ENCODE results near the gene ESRRB.

ESRRB gene

GRCh38 chr14:76375947-76376404 lies at the start of gene ESRRB:
Gene ESRRB, plus strand, starts transcription at chr14:76376137. Its CDS starts 265 bp downstream, at chr14:76376402.
- no peak for DNase-seq

- DNase-seq: no peak
Measured at GRCh38 chr14:76326918-76327689, 48.8 kb upstream of the ESRRB start.

GRCh38 chr14:76328457-76329137 lies 47.3 kb upstream of the ESRRB start:
- DNase-seq: no peak

DNA sequence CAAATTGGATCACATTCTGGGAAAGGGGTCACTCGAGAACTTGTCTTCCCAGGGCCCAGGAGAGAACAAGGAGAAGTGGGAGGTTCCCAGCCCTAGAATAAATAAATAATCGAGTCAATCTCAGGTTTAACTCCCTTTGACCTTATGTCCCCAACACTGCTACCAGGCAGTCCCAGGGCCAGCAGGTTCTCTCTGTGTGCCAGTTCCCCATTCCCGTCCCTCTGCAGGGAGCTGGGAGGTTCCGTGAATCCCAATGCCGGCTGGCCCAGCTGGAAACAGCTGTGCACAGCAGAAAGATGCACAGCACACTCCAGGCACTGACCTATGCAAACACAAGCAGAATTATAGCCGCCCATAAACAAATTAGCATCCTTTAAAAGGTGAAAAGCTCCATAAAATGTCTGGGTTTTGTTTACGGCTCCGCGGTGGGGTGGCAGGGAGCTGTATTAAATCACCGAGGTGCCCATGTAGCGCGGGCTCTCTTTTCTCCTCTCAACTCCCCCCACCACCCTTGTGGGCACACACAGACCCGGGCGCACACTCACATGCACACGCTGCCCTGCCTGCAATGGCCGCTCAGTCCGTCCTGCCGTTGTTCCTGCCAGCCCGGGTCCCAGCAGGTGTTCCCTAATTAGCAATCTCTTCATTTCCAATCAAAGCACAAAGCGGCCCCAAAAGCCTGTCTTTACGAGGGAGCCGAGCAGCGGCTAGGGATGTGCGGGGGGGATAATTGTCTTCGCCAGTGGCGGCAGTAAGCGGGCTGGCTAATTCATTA lies 46.6 kb upstream of the ESRRB start:
- DNase-seq: no peak

DNA sequence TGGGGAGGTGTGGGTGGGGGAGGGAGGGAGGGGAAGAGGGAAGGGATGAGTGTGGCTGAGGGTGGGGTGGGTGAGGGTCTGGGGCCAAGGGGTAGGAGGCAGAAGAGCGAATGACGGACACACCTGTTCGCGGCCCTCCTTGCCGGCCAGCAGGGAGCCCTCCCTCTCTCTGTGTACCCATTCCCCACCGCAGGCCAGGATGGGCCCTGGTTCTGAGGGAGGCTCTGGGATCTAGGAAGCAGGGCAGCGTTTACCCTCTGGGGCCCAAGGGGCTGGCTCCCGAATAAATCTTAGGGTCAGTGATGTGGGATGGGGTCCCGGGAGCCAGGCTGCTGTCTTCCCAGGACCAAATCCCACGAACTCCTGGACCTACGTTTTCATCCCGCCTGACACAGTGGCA lies 46.0 kb upstream of the ESRRB start:
- DNase-seq: no peak

GRCh38 chr14:76330411-76331327 lies 45.3 kb upstream of the ESRRB start:
- no peak for DNase-seq

GRCh38 chr14:76331328-76332011 lies 44.5 kb upstream of the ESRRB start:
- no peak for DNase-seq

DNA sequence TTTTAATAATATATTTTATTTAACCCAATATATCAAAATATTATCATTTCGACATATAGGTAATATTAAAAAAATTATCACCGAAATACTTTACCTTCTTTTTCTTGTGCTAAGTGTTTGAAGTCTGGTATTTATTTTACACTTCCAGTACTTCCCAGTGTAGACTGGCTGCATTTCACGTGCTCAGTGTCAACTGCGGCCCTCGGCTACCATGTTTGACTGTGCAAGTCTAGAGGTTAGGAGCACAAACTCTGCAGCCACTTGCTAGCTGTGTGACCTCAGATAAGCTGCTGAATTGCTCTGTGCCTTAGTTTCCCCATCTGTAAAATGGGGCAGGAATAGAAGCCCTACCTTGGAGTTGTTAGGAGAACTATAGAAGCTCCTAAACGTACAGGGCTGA lies 42.3 kb upstream of the ESRRB start:
- DNase-seq: no peak

DNA sequence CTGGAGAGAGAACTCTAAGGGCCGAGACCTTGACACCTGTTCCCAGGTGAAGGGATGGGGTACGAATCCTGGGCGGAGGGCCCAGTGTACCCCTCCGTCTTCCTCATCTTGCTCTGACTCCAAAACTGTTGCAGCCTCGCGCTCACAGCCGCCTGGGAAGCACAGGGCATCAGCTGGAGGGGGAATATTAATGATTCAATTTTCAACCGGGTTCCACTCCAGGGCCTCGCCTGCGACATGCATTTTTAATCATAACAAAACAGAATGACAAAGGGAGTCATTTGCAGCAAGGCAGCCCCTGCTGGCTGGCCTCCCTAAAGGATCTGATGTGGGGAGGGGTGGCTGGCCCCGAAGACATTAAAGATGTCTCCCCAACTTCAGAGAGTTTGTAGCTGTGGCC lies 41.6 kb upstream of the ESRRB start:
- no peak for DNase-seq

- no peak for DNase-seq
Measured at GRCh38 chr14:76336876-76337275, 39.1 kb upstream of the ESRRB start.

- no peak for DNase-seq
Measured at GRCh38 chr14:76337635-76338545, 38.0 kb upstream of the ESRRB start.

GRCh38 chr14:76339728-76340615 lies 36.0 kb upstream of the ESRRB start:
- no peak for DNase-seq

GRCh38 chr14:76343386-76343785 lies 32.6 kb upstream of the ESRRB start:
- DNase-seq: no peak

GRCh38 chr14:76346391-76347160 lies 29.4 kb upstream of the ESRRB start:
- no peak for DNase-seq

GRCh38 chr14:76348898-76349297 lies 27.0 kb upstream of the ESRRB start:
- peak; percentile 36 for DNase-seq

DNA sequence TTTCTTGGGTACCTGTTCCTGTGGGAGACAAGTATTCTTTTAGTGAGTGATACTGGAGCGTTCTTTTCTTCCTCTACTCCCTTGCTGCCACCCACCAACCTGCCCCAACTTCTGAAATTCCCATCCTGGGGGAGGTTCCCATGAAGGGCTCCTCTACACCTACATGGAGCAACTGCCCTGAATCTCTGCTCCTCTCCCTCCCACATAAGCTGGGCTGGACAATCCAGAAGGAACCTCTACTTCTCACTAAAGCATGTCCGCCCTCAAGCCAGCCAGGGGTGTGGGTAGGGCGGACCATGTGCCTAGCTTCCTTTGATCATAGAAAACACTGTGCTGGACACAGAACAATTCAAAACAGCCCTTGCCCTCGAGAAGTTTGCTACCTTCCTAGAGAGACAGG lies 25.9 kb upstream of the ESRRB start:
- DNase-seq: no peak

GRCh38 chr14:76350671-76351070 lies 25.3 kb upstream of the ESRRB start:
- DNase-seq: no peak

DNA sequence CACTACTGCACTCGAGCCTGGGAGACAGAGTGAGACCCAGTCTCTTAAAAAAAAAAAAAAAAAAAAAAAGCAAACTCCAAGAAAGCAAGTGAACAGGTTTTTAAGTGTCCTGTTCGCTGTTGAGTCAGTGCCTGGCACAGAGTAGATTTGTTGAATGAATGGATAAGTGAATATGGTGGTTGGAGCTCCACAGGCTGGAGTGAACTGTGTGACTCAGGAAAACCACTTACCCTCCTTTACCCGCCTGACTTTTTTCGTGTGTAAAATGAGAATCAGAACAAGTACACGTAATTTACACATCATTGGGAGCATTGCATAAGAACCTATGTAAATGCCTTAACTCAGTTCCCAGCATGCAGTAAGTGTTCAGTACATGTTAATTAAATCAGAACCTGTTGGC lies 24.0 kb upstream of the ESRRB start:
- no peak for DNase-seq

Data from kidney glomerular epithelial cell (primary cell).